Stimulated activated CD4-positive, alpha-beta T cell treated with anti-CD3 and anti-CD28 coated beads, Interleukin-1b, Interleukin-23, amount 100 ng/mL, for 4 hours (primary cell): Measurements from ENCODE around the gene CPNE1.
"Not testable (repeated sequence)": the region's sequence is repeated elsewhere in the genome, so short reads cannot be mapped to it uniquely, and the experiment has no call there.

Source experiments
- DNase-seq, 2 donors: peaks; one replicate each; pipeline ENCODE4 v3.0.0-alpha.2; 2020; ENCODE audit warnings: low read depth in 2 of 2

The CPNE1 gene

DNA sequence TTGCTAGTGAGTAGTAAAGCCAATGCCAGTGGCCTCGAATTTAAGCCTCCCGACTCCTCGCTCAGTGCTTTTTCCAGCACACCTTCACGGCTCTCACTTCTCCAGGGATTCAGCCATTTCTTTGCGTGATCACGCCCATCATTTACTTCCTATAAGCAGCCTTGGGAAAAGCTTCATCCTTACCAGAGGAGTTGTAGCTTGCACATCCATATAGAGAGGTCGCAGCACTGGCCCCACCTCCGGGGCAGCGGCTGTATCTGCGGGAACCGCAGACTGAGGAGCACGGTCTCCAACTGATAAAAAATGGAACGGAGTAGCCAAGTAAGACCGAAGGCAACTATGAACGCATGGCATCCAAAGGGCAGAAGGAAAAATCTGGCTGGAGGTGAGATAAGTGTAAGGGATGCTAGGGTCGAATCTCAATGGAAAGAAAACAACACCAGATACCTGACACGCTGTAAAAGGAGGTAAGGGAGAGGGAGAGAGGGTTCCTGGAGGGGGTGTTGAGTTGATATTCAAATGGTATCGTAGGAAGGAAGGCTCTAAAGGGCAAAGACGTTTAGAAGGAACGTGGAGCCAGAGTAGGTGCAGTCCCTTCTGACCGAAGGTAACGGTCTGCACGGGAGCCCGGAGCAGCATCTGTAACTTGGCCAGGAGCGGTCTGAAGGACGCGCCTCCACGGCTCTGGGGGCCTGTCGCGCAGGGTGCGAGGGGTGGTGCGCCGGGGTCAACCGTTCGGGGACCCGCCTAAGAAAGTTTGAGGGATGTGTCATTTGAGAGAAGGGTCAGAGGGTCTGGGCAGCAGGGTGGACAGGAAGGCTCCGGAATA is 33.8 kb upstream of the CPNE1 start:
- DNase-seq, result no peak

DNA sequence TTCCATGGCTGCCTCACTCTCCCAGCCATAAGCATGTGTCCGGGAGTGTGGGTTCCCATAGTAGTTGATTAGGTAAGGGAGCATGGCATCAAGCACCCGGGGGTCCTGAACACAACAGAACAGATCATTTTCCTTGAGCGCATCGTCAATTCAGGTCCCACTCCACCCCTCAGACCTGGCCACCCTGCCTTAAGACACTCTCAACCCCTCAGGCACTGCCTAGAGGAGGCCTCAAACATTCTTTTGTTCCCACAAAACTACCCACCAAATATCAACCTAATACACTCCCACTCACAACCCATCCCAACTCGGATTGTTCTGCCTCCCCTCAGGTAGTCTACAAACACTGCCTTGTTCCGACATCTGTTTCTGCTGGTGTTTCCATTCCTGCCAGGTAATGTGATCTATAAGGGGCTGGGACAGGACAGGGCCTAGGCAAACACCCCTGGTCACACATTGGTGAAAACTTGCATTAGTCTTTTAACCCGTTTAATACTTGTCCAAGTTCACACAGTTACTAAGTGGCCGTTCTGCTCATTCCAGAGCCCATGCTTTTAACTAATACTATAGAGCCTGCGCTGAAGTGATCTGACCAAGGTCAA is 33.1 kb upstream of the CPNE1 start:
- DNase-seq, result no peak

- no peak for DNase-seq
Measured at GRCh38 chr20:35695978-35696377, 31.3 kb upstream of the CPNE1 start.

DNA sequence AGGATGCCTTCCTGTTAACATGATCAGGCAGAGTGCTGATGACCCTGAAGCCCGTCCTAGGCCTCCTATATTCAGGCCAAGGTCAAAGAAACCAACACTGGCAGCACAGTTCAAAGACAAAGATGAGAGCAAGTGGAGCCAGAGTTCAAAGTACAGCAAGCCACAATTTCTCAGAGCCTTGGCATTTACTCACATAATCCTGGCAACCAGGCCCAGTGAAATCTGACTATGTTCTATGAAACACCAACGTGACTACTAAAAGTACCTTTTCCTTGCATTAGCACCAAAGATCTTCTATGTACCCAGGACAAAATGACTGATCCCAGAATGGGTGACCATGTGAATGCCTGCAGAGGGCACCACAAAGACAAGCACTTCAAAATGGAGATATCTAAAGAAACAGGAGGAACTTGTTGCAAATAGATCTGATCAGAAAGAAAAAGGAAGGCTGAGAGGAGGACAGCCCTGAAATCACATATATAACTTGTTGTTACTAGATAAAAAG is 30.6 kb upstream of the CPNE1 start:
- no peak for DNase-seq

DNA sequence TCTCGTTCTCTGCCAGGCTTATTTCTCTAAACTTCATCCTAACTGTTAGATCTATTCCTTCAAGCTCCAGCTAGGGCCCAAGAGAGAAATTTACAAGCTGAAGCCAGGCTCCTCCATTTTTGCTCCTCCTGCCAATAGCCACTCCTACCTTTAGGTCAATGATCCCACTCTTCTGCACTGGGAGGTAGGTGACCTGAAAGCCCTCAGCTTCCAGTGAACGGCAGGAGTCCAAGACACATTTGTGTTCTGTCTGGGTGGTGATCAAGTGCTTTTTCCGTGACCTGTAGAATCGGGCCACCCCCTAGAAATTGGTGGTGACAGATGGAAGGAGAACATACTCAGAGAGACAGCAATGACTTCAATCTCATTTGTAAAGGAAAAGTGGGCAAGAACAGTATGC is 25.6 kb upstream of the CPNE1 start:
- DNase-seq, result no peak

DNA sequence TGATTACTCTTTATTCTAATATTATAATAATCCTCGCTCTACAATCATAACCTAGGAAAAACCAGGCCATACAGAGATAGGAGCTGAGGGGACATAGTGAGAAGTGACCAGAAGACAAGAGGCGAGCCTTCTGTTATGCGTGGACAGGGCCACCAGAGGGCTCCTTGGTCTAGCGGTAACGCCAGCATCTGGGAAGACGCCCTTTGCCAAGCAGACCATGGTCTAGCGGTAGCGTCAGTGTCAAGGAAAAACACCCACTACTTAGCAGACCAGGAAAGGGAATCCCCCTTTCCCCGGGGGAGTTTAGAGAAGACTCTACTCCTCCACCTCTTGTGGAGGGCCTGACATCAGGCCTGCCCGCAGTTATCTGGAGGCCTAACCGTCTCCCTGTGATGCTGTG is 22.2 kb upstream of the CPNE1 start:
- not testable (repeated sequence) for DNase-seq

- DNase-seq, result not testable (repeated sequence)
Measured at GRCh38 chr20:35685368-35685767, 20.7 kb upstream of the CPNE1 start.

DNA sequence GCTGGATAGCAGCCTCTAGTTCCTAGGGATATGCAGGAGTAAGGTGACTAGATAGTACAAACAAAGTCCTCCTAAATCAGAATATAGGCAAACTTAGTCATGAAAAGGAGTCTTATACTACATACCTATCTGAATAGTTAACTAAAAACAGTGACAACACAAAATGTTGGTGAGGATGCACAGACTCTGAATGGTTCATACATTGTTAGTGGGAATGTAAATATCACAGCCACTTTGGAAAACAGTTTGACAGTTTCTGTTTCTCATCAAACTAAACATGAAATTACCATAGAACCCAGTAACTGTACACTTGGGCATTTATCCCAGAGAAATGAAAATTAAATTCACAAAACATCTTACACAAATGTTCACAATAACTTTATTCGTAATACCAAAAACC is 17.3 kb upstream of the CPNE1 start:
- DNase-seq, result no peak

DNA sequence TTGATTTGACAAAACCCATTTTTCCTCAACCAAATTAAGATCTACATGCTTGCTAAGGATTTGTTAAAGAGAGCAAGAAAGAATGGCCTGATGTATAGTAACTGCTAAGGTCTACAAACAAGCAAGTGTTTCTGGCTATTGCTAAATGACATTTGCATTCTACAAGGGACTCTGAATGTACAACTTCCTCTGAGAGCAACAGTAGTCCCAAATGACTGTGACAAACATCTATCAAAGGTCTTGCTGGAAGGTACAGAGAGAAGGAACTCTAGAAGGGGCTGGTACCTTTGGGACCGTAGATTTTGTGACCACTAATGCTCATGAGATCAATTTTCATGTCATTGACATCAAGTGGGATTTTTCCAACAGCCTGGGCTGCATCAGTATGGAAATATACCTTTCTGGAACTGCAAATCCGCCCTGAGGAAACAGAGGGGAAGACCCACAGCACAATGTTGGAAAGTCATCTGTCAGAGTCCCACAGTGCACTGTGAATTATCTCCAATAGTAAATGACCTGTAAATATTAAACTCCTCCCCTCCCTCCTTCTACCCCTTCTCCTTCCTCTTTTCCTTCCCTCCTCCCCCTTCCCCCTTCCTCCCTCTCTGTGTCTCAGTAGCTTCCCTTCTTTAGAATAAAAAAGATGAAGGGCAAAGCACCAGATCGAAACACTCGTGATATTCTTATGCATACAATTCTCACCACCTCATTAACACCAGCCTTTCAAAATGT is 15.9 kb upstream of the CPNE1 start:
- DNase-seq, result no peak

DNA sequence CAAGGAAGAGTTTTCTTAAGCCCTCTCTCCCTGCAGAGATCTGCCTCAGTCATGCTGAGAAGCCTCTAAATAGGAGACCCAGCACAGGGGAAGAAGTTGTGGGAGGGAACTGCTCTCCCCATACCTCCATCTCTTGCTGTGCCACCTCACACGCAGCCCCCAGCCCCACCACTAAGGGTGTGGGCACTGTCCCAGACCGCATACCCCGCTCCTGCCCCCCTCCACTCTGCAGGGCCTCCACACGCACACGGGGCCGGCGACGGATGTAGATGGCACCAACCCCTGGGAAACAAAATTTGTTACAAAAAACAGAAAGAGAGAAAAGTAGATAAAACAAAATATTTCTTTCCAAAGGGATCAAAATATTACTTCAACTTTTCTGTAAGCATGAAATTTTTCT is 10.2 kb upstream of the CPNE1 start:
- DNase-seq, result no peak

DNA sequence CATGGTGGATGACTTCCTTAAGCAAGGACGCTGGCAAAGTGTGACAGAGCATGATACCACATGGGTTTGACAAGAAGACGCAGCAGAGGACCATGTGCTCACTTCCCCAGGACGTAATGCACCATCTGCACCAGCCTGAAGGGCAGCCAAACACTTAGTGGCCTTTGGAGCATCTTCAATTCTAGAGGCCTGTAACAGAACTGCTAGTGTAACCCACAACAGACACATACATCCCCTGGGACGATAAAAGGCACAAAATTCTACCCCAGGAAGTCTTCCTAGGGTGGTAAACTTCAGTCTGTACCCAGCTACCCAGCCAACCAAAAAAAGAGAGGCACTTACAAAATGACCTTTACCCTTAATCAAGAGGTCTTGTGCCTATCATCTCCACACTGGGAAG is 9.2 kb upstream of the CPNE1 start:
- no peak for DNase-seq

- DNase-seq, result no peak
Measured at GRCh38 chr20:35669681-35670080, 5.0 kb upstream of the CPNE1 start.

GRCh38 chr20:35669221-35669620 is 4.5 kb upstream of the CPNE1 start:
- no peak for DNase-seq

DNA sequence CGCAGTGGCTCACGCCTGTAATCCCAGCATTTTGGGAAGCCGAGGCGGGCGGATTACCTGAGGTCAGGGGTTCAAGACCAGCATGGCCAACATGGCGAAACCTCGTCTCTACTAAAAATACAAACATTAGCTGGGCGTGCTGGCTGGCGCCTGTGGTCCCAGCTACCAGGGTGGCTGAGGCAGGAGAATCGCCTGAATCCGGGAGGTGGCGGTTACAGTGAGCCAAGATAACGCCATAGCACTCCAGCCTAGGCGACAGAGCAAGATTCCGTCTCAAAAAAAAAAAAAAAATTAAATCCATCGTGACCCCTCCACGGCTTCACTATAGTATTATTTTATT is 1.2 kb upstream of the CPNE1 start:
- DNase-seq, result no peak

DNA sequence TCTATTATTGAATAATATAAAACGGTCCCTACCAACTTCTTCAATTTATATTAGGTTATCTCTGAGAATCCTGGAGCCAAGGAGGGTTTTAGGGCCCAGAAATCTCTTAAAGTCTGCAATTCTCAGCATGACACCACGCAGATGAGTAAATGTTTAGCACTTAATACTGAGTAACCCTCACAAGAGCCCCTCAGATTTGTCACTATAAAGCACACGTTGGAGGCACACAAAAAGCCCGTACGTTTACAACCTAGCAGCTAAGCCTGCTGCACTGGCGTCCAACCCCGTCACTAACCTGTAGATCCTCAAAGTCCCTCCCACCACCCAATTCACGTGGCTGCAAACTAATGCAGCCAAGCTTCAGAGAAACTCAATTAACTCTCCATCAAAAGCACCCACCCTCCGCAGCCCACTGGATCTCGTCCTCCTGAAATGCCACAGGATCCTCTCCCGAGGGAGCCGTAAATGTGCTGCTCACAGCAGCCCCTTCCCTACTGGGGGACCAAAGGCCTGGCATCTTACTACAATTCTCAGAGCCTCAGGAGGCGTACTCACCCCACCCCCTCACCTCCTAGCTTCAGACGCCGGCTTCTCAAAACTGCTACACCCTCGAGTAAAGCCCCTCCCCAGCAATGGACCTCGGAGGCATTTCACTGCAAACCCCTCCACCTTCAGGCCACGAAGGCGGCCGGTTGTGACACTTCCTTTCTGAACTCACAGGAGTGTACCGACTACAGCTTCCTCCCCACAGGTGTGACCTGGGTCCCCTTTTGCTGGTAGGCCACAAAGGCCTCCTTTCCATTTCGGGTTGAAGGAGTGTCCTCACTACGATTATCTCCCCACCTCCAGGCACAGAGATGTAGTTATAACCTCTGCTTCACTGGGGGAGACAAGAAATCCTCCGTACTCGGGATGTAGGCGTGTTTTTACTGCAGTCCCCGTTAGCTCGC is 909 bp downstream of the CPNE1 start:
- peak; percentile 33 to 34 for DNase-seq

GRCh38 chr20:35662551-35662950 is 2.1 kb downstream of the CPNE1 start:
- no peak for DNase-seq

DNA sequence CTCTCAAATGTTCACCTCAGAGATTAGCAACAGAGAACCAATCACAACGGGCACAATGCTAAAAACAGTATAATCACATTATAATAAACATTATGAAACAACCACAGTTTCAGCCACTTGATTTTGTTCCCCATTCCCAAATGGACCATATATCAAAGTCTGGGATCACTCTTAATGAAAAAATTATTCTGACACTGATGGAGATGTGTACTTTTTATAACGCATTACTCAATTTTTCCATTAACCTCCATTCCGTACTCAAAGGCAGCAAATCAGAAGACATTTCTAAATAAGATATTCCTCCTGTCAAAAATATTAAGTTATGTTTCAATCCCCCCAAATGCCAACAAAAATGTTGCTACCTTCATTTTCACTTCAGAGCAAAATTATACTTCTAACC is 2.8 kb downstream of the CPNE1 start:
- DNase-seq, result no peak

DNA sequence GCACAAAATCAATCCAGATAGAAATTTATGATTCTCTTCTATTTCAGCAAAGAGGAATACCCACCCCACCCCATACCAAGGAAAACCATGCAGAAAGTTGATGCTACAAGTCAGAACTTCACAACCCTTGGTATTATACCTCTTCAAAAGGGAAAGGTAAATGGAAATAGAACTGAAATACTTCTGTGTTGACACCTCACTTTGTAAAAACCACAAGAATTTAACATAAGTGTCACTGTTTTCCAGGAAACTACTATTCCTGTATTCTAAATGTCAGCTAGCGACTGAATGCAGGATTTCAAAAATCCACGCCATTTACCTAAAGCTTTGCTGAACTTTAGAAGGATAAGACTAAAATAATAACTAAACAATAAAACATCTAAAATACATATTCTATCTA is 3.6 kb downstream of the CPNE1 start:
- no peak for DNase-seq

DNA sequence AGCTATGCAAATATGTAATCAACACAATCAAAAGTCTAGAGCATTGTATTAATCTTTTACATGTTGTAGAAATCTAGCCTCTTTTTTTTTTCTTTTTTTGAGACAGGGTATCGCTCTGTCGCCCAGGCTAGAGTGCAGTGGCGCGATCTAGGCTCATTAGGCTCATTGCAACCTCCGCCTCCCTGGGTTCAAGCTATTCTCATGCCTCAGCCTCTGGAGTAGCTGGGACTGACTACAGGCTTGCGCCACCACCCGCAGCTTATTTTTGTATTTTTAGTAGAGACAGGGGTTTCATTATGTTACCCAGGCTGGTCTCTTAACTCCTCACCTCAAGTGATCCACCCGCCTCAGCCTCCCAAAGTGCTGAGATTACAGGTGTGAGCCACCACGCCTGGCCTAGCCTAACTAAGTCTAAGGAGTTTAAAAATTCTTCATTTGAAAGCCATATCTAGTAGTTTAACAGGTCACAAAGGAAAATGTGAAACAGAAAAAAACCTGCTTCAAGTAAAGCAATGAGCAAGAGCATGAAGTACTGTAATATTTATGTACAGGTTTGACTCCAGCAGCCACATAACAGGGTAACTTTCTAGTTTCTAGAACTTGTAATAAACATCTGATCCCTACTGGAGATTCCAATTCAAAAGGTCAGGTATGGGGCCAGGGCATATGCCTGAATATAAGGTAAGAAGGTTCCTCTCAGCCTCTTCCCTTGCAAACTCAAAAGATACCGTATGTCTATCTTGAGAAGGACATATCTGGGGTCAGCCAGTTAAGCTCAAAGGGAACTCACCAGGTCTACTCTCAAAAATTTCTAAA is 4.4 kb downstream of the CPNE1 start:
- DNase-seq, result peak in 1 of 2 donors; percentile 21

DNA sequence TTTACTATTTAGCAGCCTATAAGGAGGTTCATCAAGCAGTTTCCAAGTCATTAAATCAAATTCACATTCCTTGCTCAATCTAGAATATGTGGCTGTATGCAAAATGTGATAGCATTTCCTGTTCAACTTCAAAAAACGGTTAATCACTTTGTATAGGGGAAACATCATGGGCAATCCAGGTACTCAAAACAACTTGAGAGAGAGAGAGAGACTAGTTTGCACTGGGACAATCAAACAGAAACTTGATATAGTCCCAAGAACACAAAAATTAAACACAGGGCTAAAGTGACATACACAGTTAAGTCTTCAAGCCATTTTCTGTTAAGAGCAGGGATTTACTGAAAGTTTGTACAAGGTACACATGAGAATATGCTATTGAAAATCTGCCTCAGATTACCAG is 7.4 kb downstream of the CPNE1 start:
- DNase-seq, result no peak

GRCh38 chr20:35654415-35654814 is 10.3 kb downstream of the CPNE1 start:
- no peak for DNase-seq
